ENCODE data around the gene EDRF1.

DNA sequence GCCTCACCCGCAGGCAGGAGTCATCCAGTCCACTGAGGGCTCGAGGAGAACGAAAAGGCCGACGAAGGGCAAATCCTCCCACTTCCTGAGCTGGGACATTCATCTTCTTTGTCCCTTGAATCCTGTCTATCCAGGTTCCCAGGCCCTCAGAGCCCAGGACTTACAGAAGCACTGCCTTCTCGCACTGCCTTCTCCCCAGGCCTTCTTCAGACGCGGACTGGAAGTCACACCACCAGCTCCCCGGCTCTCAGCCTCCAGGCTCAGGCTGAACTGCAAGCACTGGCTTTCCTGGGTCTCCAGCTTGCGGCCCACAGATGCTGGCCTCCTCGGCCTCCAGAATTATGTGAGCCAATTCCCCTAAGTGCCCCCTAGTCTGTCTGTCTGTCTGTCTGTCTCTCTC, 62.5 kb downstream of the EDRF1 start:
- TF ChIP-seq, protein P1, sequence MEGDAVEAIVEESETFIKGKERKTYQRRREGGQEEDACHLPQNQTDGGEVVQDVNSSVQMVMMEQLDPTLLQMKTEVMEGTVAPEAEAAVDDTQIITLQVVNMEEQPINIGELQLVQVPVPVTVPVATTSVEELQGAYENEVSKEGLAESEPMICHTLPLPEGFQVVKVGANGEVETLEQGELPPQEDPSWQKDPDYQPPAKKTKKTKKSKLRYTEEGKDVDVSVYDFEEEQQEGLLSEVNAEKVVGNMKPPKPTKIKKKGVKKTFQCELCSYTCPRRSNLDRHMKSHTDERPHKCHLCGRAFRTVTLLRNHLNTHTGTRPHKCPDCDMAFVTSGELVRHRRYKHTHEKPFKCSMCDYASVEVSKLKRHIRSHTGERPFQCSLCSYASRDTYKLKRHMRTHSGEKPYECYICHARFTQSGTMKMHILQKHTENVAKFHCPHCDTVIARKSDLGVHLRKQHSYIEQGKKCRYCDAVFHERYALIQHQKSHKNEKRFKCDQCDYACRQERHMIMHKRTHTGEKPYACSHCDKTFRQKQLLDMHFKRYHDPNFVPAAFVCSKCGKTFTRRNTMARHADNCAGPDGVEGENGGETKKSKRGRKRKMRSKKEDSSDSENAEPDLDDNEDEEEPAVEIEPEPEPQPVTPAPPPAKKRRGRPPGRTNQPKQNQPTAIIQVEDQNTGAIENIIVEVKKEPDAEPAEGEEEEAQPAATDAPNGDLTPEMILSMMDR (IDR thresholded peaks at IDR 0.05): no peak
- TF ChIP-seq POLR2A (IDR thresholded peaks at IDR 0.05): no peak
